ENCODE measurements around the gene TMEM53. TPM values are rescaled to one million over a fixed set of nuclear protein-coding genes. Genes with fewer than 3 reads are reported as not detected.

Gene TMEM53
- total and polyA plus RNA-seq, 2 donors (not counting 1 experiment from before 2014, with no cell fraction given), result 8.1 to 11.6 TPM

GRCh38 chr1:44685881-44686280, 11.6 kb upstream of the TMEM53 start:
- Histone ChIP-seq H2AFZ (ENCODE audit: low read length) (no peak overlapping the region), H3K4me3 (replicated peaks in 1 of 4; ENCODE audit: control extremely low read depth in 1 of 4, insufficient read depth in 1 of 4, low read depth in 3 of 4, low read length in 4 of 4) (no peak overlapping the region), H3K36me3 (ENCODE audit: control insufficient read depth, insufficient read depth, low read length) (no peaks in the 10 kb centered on the region), H3K9ac (ENCODE audit: insufficient read depth, low read length) (no peak overlapping the region), H3K79me2 (ENCODE audit: control insufficient read depth, insufficient read depth, low read length) (no peaks in the 10 kb centered on the region), H3K4me2 (ENCODE audit: extremely low read depth, insufficient read depth, low read length) (no peak overlapping the region), H3K27ac (ENCODE audit: insufficient read depth, low read length) (no peak overlapping the region), H4K20me1 (ENCODE audit: control insufficient read depth, extremely low read depth, insufficient read depth, low read length) (no peaks in the 10 kb centered on the region), H3K4me1 (ENCODE audit: control insufficient read depth, extremely low read depth, insufficient read depth, low read length) (no peaks in the 10 kb centered on the region), H3K9me3 (ENCODE audit: control insufficient read depth, insufficient read depth, low read depth, low read length) (no peaks in the 10 kb centered on the region), H3K27me3 (ENCODE audit: control insufficient read depth, insufficient read depth, low read length) (no peaks in the 10 kb centered on the region)
- TF ChIP-seq CTCF (conservative IDR thresholded peaks at IDR 0.05 in 1 of 2, IDR thresholded peaks at IDR 0.05 in 1 of 2; ENCODE audit: low read depth in 1 of 2, low read length in 2 of 2) (no peak), EZH2 (IDR thresholded peaks at IDR 0.05; ENCODE audit: low read length, missing control alignments) (no peak)
- DNase-seq (ENCODE audit: low read depth in 2 of 2), result no peak

DNA sequence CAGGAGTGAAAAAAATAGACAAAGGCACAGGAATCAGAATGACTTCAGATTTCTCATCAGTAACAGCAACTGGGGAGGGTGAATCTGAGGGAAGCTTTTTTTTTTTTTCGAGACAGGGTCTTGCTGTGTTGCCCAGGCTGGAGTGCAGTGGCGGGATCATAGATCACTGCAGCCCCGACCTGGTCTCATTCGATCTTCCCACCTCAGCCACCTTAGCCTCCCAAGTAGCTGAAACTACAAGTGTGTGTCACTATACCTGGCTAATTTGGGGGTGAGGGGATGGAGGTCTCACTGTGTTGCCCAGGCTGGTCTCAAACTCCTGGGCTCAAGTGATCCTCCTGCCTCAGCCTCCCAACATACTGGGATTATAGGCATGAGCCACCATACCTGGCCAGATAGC, 10.9 kb upstream of the TMEM53 start:
- TF ChIP-seq CTCF (conservative IDR thresholded peaks at IDR 0.05 in 1 of 2, IDR thresholded peaks at IDR 0.05 in 1 of 2; ENCODE audit: low read depth in 1 of 2, low read length in 2 of 2) (no peak), EZH2 (IDR thresholded peaks at IDR 0.05; ENCODE audit: low read length, missing control alignments) (no peak)
- Histone ChIP-seq H3K9ac (ENCODE audit: insufficient read depth, low read length) (no peak overlapping the region), H3K36me3 (ENCODE audit: control insufficient read depth, insufficient read depth, low read length) (no peaks in the 10 kb centered on the region), H4K20me1 (ENCODE audit: control insufficient read depth, extremely low read depth, insufficient read depth, low read length) (no peaks in the 10 kb centered on the region), H3K9me3 (ENCODE audit: control insufficient read depth, insufficient read depth, low read depth, low read length) (no peaks in the 10 kb centered on the region), H3K79me2 (ENCODE audit: control insufficient read depth, insufficient read depth, low read length) (no peaks in the 10 kb centered on the region), H3K4me1 (ENCODE audit: control insufficient read depth, extremely low read depth, insufficient read depth, low read length) (no peaks in the 10 kb centered on the region), H3K4me3 (replicated peaks in 1 of 4; ENCODE audit: control extremely low read depth in 1 of 4, insufficient read depth in 1 of 4, low read depth in 3 of 4, low read length in 4 of 4) (no peak overlapping the region), H3K4me2 (ENCODE audit: extremely low read depth, insufficient read depth, low read length) (no peak overlapping the region), H3K27ac (ENCODE audit: insufficient read depth, low read length) (no peak overlapping the region), H3K27me3 (ENCODE audit: control insufficient read depth, insufficient read depth, low read length) (no peaks in the 10 kb centered on the region), H2AFZ (ENCODE audit: low read length) (no peak overlapping the region)
- DNase-seq (ENCODE audit: low read depth in 2 of 2), result no peak

- Histone ChIP-seq H3K4me1 (ENCODE audit: control insufficient read depth, extremely low read depth, insufficient read depth, low read length) (no peaks in the 10 kb centered on the region), H3K9me3 (ENCODE audit: control insufficient read depth, insufficient read depth, low read depth, low read length) (no peaks in the 10 kb centered on the region), H3K27ac (ENCODE audit: insufficient read depth, low read length) (no peak overlapping the region), H2AFZ (ENCODE audit: low read length) (no peak overlapping the region), H3K9ac (ENCODE audit: insufficient read depth, low read length) (no peak overlapping the region), H3K79me2 (ENCODE audit: control insufficient read depth, insufficient read depth, low read length) (no peaks in the 10 kb centered on the region), H3K4me3 (replicated peaks in 1 of 4; ENCODE audit: control extremely low read depth in 1 of 4, insufficient read depth in 1 of 4, low read depth in 3 of 4, low read length in 4 of 4) (no peak overlapping the region), H3K36me3 (ENCODE audit: control insufficient read depth, insufficient read depth, low read length) (no peaks in the 10 kb centered on the region), H4K20me1 (ENCODE audit: control insufficient read depth, extremely low read depth, insufficient read depth, low read length) (no peaks in the 10 kb centered on the region), H3K4me2 (ENCODE audit: extremely low read depth, insufficient read depth, low read length) (no peak overlapping the region), H3K27me3 (ENCODE audit: control insufficient read depth, insufficient read depth, low read length) (no peaks in the 10 kb centered on the region)
- TF ChIP-seq EZH2 (IDR thresholded peaks at IDR 0.05; ENCODE audit: low read length, missing control alignments) (no peak), CTCF (conservative IDR thresholded peaks at IDR 0.05 in 1 of 2, IDR thresholded peaks at IDR 0.05 in 1 of 2; ENCODE audit: low read depth in 1 of 2, low read length in 2 of 2) (no peak)
- no peak for DNase-seq (ENCODE audit: low read depth in 2 of 2)
These were observed 10.2 kb upstream of the TMEM53 start for GRCh38 chr1:44684525-44684924.
